ENCODE measurements around the gene ARL3.
"Not testable (repeated sequence)": the region's sequence is repeated elsewhere in the genome, so short reads cannot be mapped to it uniquely, and the experiment has no call there.

Gene ARL3

GRCh38 chr10:102744374-102745051 lies 30.3 kb upstream of the ARL3 start:
- Histone ChIP-seq H3K79me2 (ENCODE audit: control insufficient read depth, insufficient read depth, low read length, poor library complexity) (peaks cover 9% of the 10 kb centered on the region), H3K79me1 (ENCODE audit: low read length) (peaks cover 7% of the 10 kb centered on the region), H3K27me3 (ENCODE audit: insufficient read depth, low read length) (no peaks in the 10 kb centered on the region), H3K4me2 (ENCODE audit: low read length) (peak overlapping the region; percentile 94), H2BK120ac (ENCODE audit: insufficient read depth, low read length, poor library complexity) (peak overlapping the region; percentile 87), H2BK12ac (ENCODE audit: low read length) (peak overlapping the region; percentile 31), H4K91ac (ENCODE audit: low read depth, low read length) (peak overlapping the region; percentile 96), H4K8ac (ENCODE audit: low read depth, low read length) (peak overlapping the region; percentile 94), H3K27ac (ENCODE audit: low read depth, low read length) (no peak overlapping the region), H2AFZ (ENCODE audit: insufficient read depth, low read length, poor library complexity) (peak overlapping the region; percentile 93), H3K9me3 (ENCODE audit: insufficient read depth, low read depth, low read length) (peaks cover 2% of the 10 kb centered on the region), H3K36me3 (ENCODE audit: control insufficient read depth in 1 of 2, insufficient read depth in 2 of 2, low read length in 2 of 2) (no peaks in the 10 kb centered on the region), H3K4me1 (ENCODE audit: control insufficient read depth in 1 of 2, insufficient read depth in 2 of 2, low read length in 2 of 2) (peaks cover 5% of the 10 kb centered on the region in 2 experiments), H3K4ac (ENCODE audit: low read depth, low read length) (peak overlapping the region; percentile 100), H4K12ac (ENCODE audit: low read depth, low read length) (peak overlapping the region; percentile 86), H3K23ac (ENCODE audit: low read length) (no peak overlapping the region), H3K4me3 (ENCODE audit: low read depth, low read length) (peak overlapping the region; percentile 98), H3K9ac (ENCODE audit: low read length) (peak overlapping the region; percentile 85), H3K14ac (ENCODE audit: low read length) (peak overlapping the region; percentile 99), H2BK5ac (ENCODE audit: low read depth, low read length, poor library complexity) (peak overlapping the region; percentile 91), H3K18ac (ENCODE audit: low read length) (peak overlapping the region; percentile 99), H2AK5ac (ENCODE audit: low read length) (peak overlapping the region; percentile 93)
- no CpG with 5 or more reads among the region's 9 CpGs for WGBS (ENCODE audit: extremely low coverage, insufficient coverage, insufficient read length)
- no peak for DNase-seq

GRCh38 chr10:102743588-102744373 lies 29.6 kb upstream of the ARL3 start, which contains the start of gene WBP1L:
Gene WBP1L, plus strand, starts transcription at chr10:102743948. Its CDS starts 106 bp downstream, at chr10:102744054.
- Histone ChIP-seq H2BK12ac (ENCODE audit: low read length) (peak within 1 kb of the TSS; percentile 31), H2AK5ac (ENCODE audit: low read length) (peak within 1 kb of the TSS; percentile 93), H2BK5ac (ENCODE audit: low read depth, low read length, poor library complexity) (peak within 1 kb of the TSS; percentile 91), H2AFZ (ENCODE audit: insufficient read depth, low read length, poor library complexity) (peak within 1 kb of the TSS; percentile 93), H3K79me2 (ENCODE audit: control insufficient read depth, insufficient read depth, low read length, poor library complexity) (peaks cover 9% of the 10 kb centered on the region), H3K4ac (ENCODE audit: low read depth, low read length) (peak within 1 kb of the TSS; percentile 100), H4K91ac (ENCODE audit: low read depth, low read length) (peak within 1 kb of the TSS; percentile 96), H3K4me1 (ENCODE audit: control insufficient read depth in 1 of 2, insufficient read depth in 2 of 2, low read length in 2 of 2) (peaks cover 5% of the 10 kb centered on the region in 2 experiments), H4K12ac (ENCODE audit: low read depth, low read length) (peak within 1 kb of the TSS; percentile 86), H3K79me1 (ENCODE audit: low read length) (peaks cover 7% of the 10 kb centered on the region), H3K27ac (ENCODE audit: low read depth, low read length) (peak within 1 kb of the TSS; percentile 37), H3K4me2 (ENCODE audit: low read length) (peak within 1 kb of the TSS; percentile 94), H3K36me3 (ENCODE audit: control insufficient read depth in 1 of 2, insufficient read depth in 2 of 2, low read length in 2 of 2) (no peaks in the 10 kb centered on the region), H3K14ac (ENCODE audit: low read length) (peak within 1 kb of the TSS; percentile 99), H3K9ac (ENCODE audit: low read length) (peak within 1 kb of the TSS; percentile 85), H4K8ac (ENCODE audit: low read depth, low read length) (peak within 1 kb of the TSS; percentile 94), H3K18ac (ENCODE audit: low read length) (peak within 1 kb of the TSS; percentile 99), H2BK120ac (ENCODE audit: insufficient read depth, low read length, poor library complexity) (peak within 1 kb of the TSS; percentile 87), H3K4me3 (ENCODE audit: low read depth, low read length) (peak within 1 kb of the TSS; percentile 98), H3K9me3 (ENCODE audit: insufficient read depth, low read depth, low read length) (peaks cover 2% of the 10 kb centered on the region), H3K27me3 (ENCODE audit: insufficient read depth, low read length) (no peaks in the 10 kb centered on the region), H3K23ac (ENCODE audit: low read length) (no peak within 1 kb of the TSS)
- DNase-seq = peak; percentile 98 to 99
- WGBS (ENCODE audit: extremely low coverage, insufficient coverage, insufficient read length) = no CpG with 5 or more reads among the region's 37 CpGs

- peak overlapping the region; percentile 52 for H2AFZ ChIP-seq (ENCODE audit: insufficient read depth, low read length, poor library complexity)
- H3K14ac ChIP-seq (ENCODE audit: low read length) = peak overlapping the region; percentile 32
- H4K8ac ChIP-seq (ENCODE audit: low read depth, low read length) = peak overlapping the region; percentile 94
- H3K27me3 ChIP-seq (ENCODE audit: insufficient read depth, low read length) = no peaks in the 10 kb centered on the region
- DNase-seq = no peak
- peaks cover 9% of the 10 kb centered on the region for H3K79me2 ChIP-seq (ENCODE audit: control insufficient read depth, insufficient read depth, low read length, poor library complexity)
- no peak overlapping the region for H3K4ac ChIP-seq (ENCODE audit: low read depth, low read length)
- no peak overlapping the region for H3K23ac ChIP-seq (ENCODE audit: low read length)
- H3K9ac ChIP-seq (ENCODE audit: low read length) = no peak overlapping the region
- peak overlapping the region; percentile 74 for H4K12ac ChIP-seq (ENCODE audit: low read depth, low read length)
- no peak overlapping the region for H3K27ac ChIP-seq (ENCODE audit: low read depth, low read length)
- H2BK5ac ChIP-seq (ENCODE audit: low read depth, low read length, poor library complexity) = peak overlapping the region; percentile 25
- H2BK120ac ChIP-seq (ENCODE audit: insufficient read depth, low read length, poor library complexity) = peak overlapping the region; percentile 58
- no peak overlapping the region for H3K18ac ChIP-seq (ENCODE audit: low read length)
- no peak overlapping the region for H3K4me3 ChIP-seq (ENCODE audit: low read depth, low read length)
- H2AK5ac ChIP-seq (ENCODE audit: low read length) = no peak overlapping the region
- H2BK12ac ChIP-seq (ENCODE audit: low read length) = no peak overlapping the region
- 100% methylated on average over 1 of the region's 7 CpGs for WGBS (ENCODE audit: extremely low coverage, insufficient coverage, insufficient read length)
- H3K4me2 ChIP-seq (ENCODE audit: low read length) = peak overlapping the region; percentile 22
- peaks cover 5% of the 10 kb centered on the region in 2 experiments for H3K4me1 ChIP-seq (ENCODE audit: control insufficient read depth in 1 of 2, insufficient read depth in 2 of 2, low read length in 2 of 2)
- H3K9me3 ChIP-seq (ENCODE audit: insufficient read depth, low read depth, low read length) = peaks cover 2% of the 10 kb centered on the region
- H4K91ac ChIP-seq (ENCODE audit: low read depth, low read length) = peak overlapping the region; percentile 47
- no peaks in the 10 kb centered on the region for H3K36me3 ChIP-seq (ENCODE audit: control insufficient read depth in 1 of 2, insufficient read depth in 2 of 2, low read length in 2 of 2)
- peaks cover 7% of the 10 kb centered on the region for H3K79me1 ChIP-seq (ENCODE audit: low read length)
Measured at GRCh38 chr10:102743078-102743587, 28.9 kb upstream of the ARL3 start.

GRCh38 chr10:102742313-102742712 lies 28.1 kb upstream of the ARL3 start:
- not testable (repeated sequence) for H3K9me3 ChIP-seq (ENCODE audit: insufficient read depth, low read depth, low read length); H2BK120ac ChIP-seq (ENCODE audit: insufficient read depth, low read length, poor library complexity); H3K27me3 ChIP-seq (ENCODE audit: insufficient read depth, low read length); H3K4me2 ChIP-seq (ENCODE audit: low read length); H3K23ac ChIP-seq (ENCODE audit: low read length); H3K4me1 ChIP-seq (ENCODE audit: control insufficient read depth in 1 of 2, insufficient read depth in 2 of 2, low read length in 2 of 2); H2AK5ac ChIP-seq (ENCODE audit: low read length); H4K12ac ChIP-seq (ENCODE audit: low read depth, low read length); H4K91ac ChIP-seq (ENCODE audit: low read depth, low read length); H3K36me3 ChIP-seq (ENCODE audit: control insufficient read depth in 1 of 2, insufficient read depth in 2 of 2, low read length in 2 of 2); H3K4ac ChIP-seq (ENCODE audit: low read depth, low read length); H3K79me2 ChIP-seq (ENCODE audit: control insufficient read depth, insufficient read depth, low read length, poor library complexity); H3K14ac ChIP-seq (ENCODE audit: low read length); H3K27ac ChIP-seq (ENCODE audit: low read depth, low read length); H2AFZ ChIP-seq (ENCODE audit: insufficient read depth, low read length, poor library complexity); H4K8ac ChIP-seq (ENCODE audit: low read depth, low read length); H3K9ac ChIP-seq (ENCODE audit: low read length); H3K4me3 ChIP-seq (ENCODE audit: low read depth, low read length); H2BK5ac ChIP-seq (ENCODE audit: low read depth, low read length, poor library complexity); H3K79me1 ChIP-seq (ENCODE audit: low read length); DNase-seq; H3K18ac ChIP-seq (ENCODE audit: low read length); H2BK12ac ChIP-seq (ENCODE audit: low read length)
- WGBS (ENCODE audit: extremely low coverage, insufficient coverage, insufficient read length) = no CpG with 5 or more reads among the region's 5 CpGs

Measured in trophoblast cell (in vitro differentiated cells and primary cell).